Thyroid gland (tissue), 4 donors: Measurements from ENCODE around the gene HIC1. TPM values are rescaled to one million over a fixed set of nuclear protein-coding genes. Genes with fewer than 3 reads are reported as not detected.

Experiments
- DNase-seq, 2 donors: peaks; one replicate each; pipeline ENCODE4 v3.0.0-alpha.2; 2019
- H3K27ac ChIP-seq, 3 donors: fragments of 200-600 bp; sonication (generic); 1 replicate in 2 of 3; 2 replicates in 1 of 3; pipeline ENCODE4 v1.5.1; 2016 to 2019; ENCODE audit warnings: mild to moderate bottlenecking in 1 of 3, moderate library complexity in 1 of 3
- H3K27me3 ChIP-seq: fragments of 200-600 bp; sonication (generic); one replicate; pipeline ENCODE4 v1.5.1; 2019
- H3K36me3 ChIP-seq, 2 donors: fragments of 200-600 bp; sonication (generic); one replicate each; pipeline ENCODE4 v1.5.1; 2016 to 2019
- H3K4me1 ChIP-seq, 2 donors: fragments of 200-600 bp; sonication (generic); one replicate each; pipeline ENCODE4 v1.5.1; 2017 to 2019
- H3K4me3 ChIP-seq, 3 donors: fragments of 200-600 bp; sonication (generic); replicated peaks in 1 of 3; 1 replicate in 2 of 3; 2 replicates in 1 of 3; pipeline ENCODE4 v1.5.1; 2016; ENCODE audit warnings: mild to moderate bottlenecking in 1 of 3
- H3K9me3 ChIP-seq: fragments of 200-600 bp; sonication (generic); one replicate; pipeline ENCODE4 v1.5.1; 2017
- POLR2A ChIP-seq, 2 donors: fragments of 450-650 bp; IDR thresholded peaks; one replicate each; pipeline ENCODE4 v1.6.1; 2017; ENCODE audit warnings: antibody characterized with exemption in 2 of 2, mild to moderate bottlenecking in 2 of 2, moderate library complexity in 1 of 2
- WGBS, 2 donors: methylation state at CpG; one replicate each; pipeline ENCODE4 v1.1.5; 2017; 5-methylcytosine and 5-hydroxymethylcytosine counted together
- intact Hi-C: fragments of 100-400 bp; cut with DNase I; formaldehyde crosslinking; loops from one replicate; pipeline ENCODE4 v1.15.1; 2023
- total RNA-seq, 4 donors: library from RNA; depleted of rRNA; stranded (reverse); fragments of >200 nt; gene quantifications; one replicate each; pipeline ENCODE4 v1.2.3, GENCODE V29; 2016
- TF ChIP-seq, protein P1 (sequence below), 6 experiments: fragments of 200-600 bp in 3 of 6; fragments of 450-650 bp in 3 of 6; sonication (generic) in 3 of 6; IDR thresholded peaks; one replicate each; pipeline ENCODE4 v1.5.1; 2016 to 2019; ENCODE audit warnings: antibody characterized with exemption in 6 of 6, mild to moderate bottlenecking in 2 of 6, inconsistent platforms in 1 of 6, moderate library complexity in 1 of 6

Gene HIC1
- total RNA-seq, 4 donors from 2014 or later, result 13.3 to 23.2 (median 18.3) TPM

DNA sequence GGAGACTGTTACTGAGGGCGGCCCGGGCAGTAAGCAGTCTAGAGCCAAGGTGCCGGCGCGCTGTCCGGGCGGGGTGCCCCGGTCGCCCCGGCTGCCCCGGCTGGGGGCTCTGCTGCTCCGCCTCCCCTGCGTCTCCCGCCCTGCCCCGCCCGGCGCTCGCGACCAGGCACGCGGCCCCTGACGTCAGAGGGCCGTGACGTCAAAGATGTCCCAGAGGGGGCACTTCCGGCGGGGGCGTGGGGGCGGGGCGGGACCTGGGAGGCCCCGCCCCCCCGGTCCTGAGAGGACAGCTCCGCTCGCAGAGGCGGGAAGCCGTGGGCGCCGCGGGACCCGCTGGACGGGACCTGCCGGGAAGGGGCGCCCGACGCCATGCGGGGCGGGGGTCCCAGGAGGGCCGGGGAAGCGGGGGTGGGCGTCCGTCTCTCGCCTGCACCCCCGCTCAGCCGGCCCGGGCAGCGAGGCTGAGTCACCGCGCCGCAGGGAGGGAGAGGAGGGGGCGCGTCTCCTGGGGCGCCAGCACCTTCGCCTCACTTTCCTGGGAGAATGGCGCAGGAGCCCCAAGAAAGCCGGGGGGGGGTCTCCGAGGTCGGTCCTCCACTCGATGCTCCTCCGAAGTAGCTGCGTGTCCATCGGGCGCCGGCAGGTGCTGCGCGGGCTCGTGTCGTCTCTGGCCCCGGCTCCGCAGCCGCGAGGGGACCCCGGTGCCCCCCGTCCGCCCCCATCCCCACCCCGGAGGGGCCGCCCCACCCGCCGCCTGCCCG is 4.4 kb upstream of the HIC1 start:
- Histone ChIP-seq H3K4me1 (peaks cover 26 to 44% of the 10 kb centered on the region in 2 donors), H3K9me3 (no peaks in the 10 kb centered on the region), H3K36me3 (no peaks in the 10 kb centered on the region), H3K27me3 (no peaks in the 10 kb centered on the region), H3K27ac (no peak overlapping the region), H3K4me3 (peak overlapping the region in 1 of 3 donors; percentile 37)
- DNase-seq, result peak; percentile 61 to 66
- intact Hi-C loops, result no loop called here
- TF ChIP-seq, protein P1, sequence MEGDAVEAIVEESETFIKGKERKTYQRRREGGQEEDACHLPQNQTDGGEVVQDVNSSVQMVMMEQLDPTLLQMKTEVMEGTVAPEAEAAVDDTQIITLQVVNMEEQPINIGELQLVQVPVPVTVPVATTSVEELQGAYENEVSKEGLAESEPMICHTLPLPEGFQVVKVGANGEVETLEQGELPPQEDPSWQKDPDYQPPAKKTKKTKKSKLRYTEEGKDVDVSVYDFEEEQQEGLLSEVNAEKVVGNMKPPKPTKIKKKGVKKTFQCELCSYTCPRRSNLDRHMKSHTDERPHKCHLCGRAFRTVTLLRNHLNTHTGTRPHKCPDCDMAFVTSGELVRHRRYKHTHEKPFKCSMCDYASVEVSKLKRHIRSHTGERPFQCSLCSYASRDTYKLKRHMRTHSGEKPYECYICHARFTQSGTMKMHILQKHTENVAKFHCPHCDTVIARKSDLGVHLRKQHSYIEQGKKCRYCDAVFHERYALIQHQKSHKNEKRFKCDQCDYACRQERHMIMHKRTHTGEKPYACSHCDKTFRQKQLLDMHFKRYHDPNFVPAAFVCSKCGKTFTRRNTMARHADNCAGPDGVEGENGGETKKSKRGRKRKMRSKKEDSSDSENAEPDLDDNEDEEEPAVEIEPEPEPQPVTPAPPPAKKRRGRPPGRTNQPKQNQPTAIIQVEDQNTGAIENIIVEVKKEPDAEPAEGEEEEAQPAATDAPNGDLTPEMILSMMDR (IDR thresholded peaks at IDR 0.05), result no peak
- no peak for TF ChIP-seq POLR2A (IDR thresholded peaks at IDR 0.05)
- WGBS, 2 donors, result 0% methylated on average over 4 of the region's 88 CpGs; no CpG with 5 or more reads in 1 of the 2 donors

DNA sequence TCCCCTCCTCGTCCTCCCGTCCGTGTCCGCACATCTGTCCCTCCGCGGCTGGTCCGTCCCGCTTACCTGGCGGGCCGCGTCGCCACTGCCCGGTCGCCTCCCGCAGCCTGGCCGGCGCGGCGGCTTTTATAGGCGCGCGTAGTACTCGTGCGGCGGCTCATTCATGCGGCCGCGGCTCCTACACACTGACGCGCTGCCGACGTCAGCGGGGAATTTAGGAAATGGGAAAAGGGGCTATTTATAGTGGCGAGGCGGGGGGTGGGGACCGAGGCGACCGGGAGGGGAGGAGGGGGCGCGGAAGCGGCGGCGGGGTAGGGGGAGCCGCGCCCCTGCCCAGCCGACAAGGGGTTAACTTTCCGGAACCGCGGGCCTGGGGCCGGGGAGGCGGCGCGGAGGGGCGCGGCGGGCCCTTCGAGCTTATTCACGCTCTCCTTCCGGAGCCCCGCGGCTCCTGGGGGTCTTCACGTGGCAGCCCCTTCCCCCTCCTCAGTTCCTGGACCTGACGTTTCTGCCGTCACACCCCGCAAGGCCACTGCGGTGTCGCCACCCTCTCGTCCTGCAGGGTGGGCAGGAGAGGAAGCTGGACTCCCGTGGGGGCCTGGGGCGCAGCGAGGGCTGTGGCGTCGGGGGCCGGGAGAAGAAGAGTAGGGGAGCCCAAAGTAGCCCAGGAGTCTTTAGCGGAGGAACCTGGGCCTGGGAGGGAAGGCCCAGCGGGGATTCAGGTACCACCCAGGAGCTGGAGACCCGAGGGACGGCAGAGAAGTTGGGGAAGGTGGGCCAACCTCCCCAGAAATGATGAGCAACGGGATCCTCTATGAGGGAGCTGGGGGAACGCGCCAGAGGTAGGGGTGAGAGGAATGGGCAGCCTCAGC is 3.6 kb upstream of the HIC1 start:
- WGBS, 2 donors, result 13 to 16% methylated on average over 26 to 39 of the region's 81 CpGs
- peak overlapping the region in 1 of 3 donors; percentile 37 for H3K4me3 ChIP-seq
- no peak for DNase-seq
- no peak for TF ChIP-seq POLR2A (IDR thresholded peaks at IDR 0.05)
- TF ChIP-seq, protein P1 (IDR thresholded peaks at IDR 0.05), result no peak
- H3K36me3 ChIP-seq, result no peaks in the 10 kb centered on the region
- H3K27me3 ChIP-seq, result no peaks in the 10 kb centered on the region
- peaks cover 26 to 48% of the 10 kb centered on the region in 2 donors for H3K4me1 ChIP-seq
- intact Hi-C loops, result no loop called here
- no peaks in the 10 kb centered on the region for H3K9me3 ChIP-seq
- no peak overlapping the region for H3K27ac ChIP-seq

DNA sequence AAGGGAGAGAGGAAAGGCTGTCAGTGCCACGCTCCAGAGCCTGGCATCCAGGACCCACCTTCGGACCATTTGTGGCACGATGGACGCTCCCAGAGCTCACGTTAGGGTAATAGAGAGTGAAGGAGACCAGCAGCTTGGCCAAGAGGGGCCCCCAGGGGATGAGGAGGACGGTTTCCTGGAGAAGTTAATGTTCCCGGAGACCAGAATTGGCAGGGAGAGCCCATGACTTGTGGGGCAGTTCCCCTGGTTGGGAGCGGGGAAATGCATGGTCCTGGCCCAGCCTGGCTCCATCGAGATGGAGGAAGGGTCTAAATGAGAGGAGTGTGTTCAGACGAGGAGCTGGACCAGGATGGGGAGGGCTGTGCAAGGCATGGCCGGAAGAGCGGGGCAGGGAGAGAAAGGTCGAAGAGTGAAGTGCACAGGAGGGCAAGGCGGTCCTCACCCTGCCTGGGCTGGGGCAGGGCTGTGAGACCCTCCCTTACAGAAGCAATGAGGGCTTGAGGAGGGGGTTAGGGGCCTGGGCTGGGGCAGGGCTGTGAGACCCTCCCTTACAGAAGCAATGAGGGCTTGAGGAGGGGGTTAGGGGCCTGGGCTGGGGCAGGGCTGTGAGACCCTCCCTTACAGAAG is 2.9 kb upstream of the HIC1 start:
- 48% methylated on average over 14 of the region's 14 CpGs for WGBS, 2 donors

DNA sequence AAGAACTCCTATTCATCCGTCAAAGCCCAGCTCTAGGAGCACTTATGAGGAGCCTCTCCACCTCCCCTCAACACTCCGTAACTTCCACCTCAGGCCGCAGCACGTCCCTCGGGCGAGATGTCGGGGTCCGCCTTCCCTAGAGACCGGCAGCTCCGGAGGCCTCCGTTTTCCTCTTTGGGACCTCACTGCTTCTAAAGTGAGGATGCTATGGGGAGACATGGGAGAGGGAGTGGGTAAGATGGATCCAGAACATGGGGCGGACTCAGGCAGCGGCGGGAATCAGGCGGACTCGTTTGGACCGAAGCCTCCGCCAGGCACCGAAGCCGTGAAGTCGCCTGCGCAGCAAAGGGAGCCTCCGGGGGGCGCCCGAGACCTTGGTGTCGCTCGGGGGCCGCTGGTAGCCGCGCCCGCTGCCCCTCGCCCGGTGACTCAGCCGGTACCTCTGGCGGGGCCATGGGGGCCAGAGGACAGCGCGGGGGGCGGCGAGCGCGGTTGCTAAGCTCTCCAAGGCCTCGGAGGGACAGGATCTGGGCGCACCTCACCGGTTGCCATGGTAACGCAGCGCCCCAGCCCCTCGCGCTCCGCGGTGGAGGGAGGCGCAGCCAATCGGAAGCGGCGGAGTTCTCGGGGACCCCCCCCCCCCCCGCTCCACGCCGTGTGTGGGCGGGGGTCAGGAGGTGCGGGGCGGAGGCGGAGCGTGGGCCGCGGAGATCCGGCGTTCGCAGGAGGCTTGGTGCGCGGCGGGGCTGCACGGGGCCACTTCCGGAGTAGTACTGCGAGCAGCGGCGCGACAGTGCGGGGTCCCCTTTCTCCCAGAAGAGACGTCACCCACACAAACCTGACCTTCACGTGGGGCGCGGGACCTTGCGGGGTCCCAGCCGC is 1.3 kb upstream of the HIC1 start:
- H3K27me3 ChIP-seq, result peaks cover 5% of the 10 kb centered on the region
- H3K4me1 ChIP-seq, result peaks cover 28 to 69% of the 10 kb centered on the region in 2 donors
- intact Hi-C loops, result loop anchor here (2.0 kb wide), 1 partner anchor 191 kb away; no protein-coding TSS in a partner anchor
- H3K9me3 ChIP-seq, result no peaks in the 10 kb centered on the region
- DNase-seq, result peak; percentile 56 to 59
- H3K4me3 ChIP-seq, result peak overlapping the region in 1 of 3 donors; percentile 8
- 17 to 26% methylated on average over 17 to 20 of the region's 84 CpGs for WGBS, 2 donors
- peak overlapping the region in 2 of 3 donors; percentile 44 to 58 for H3K27ac ChIP-seq
- TF ChIP-seq POLR2A (IDR thresholded peaks at IDR 0.05), result no peak
- TF ChIP-seq, protein P1 (IDR thresholded peaks at IDR 0.05), result peak in 4 of 6 experiments; percentile 19 to 48 (median 38)
- peaks cover 0 to 5% of the 10 kb centered on the region in 2 donors for H3K36me3 ChIP-seq

More for the DNA sequence above, 2.9 kb upstream of the HIC1 start:
- H3K4me1 ChIP-seq, result peaks cover 26 to 55% of the 10 kb centered on the region in 2 donors
- no peak overlapping the region for H3K27ac ChIP-seq
- no peak overlapping the region for H3K4me3 ChIP-seq
- intact Hi-C loops, result no loop called here
- no peaks in the 10 kb centered on the region for H3K27me3 ChIP-seq
- no peaks in the 10 kb centered on the region for H3K36me3 ChIP-seq
- DNase-seq, result no peak
- TF ChIP-seq, protein P1 (IDR thresholded peaks at IDR 0.05), result no peak
- no peak for TF ChIP-seq POLR2A (IDR thresholded peaks at IDR 0.05)
- H3K9me3 ChIP-seq, result no peaks in the 10 kb centered on the region
